ENCODE data around the gene MIA3.
A peak's percentile ranks its signal among the peaks of the same experiment; 100 is the strongest.

- TF ChIP-seq CTCF (conservative IDR thresholded peaks at IDR 0.05 in 1 of 2, IDR thresholded peaks at IDR 0.05 in 1 of 2; ENCODE audit: extremely low read depth in 1 of 2, insufficient read depth in 1 of 2, low read depth in 1 of 2, low read length in 2 of 2) (peak; percentile 82 to 85), EZH2 (IDR thresholded peaks at IDR 0.05; ENCODE audit: borderline replicate concordance, low read length) (no peak)
These were observed 16.5 kb downstream of the MIA3 start for GRCh38 chr1:222634180-222635013.
